T-helper 22 cell (primary cell): ENCODE data around the gene GGT6.

Source experiments
- DNase-seq: peaks from one replicate; pipeline ENCODE4 v3.0.0-alpha.2; 2020; ENCODE audit warnings: low read depth

Gene GGT6

DNA sequence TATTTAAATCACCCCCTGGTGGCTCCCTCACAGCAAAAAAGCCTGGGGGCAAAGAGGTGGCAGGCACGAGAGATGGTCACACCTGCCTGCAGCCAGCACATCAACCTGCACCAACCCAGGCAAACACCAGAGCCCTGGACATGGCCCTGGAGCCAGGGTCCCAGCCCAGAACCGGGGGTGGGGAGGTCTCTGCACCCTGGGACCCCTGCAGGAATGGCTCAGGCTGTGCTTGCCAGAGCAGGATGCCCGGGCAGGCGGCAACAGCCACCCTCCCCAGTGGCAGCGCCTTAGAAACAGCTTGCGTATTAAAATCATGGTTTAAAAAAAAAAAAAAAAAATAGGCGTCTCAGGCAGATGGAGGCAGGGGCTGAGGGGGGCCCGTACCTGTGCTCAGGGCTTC lies 21.4 kb downstream of the GGT6 start:
- DNase-seq: no peak

DNA sequence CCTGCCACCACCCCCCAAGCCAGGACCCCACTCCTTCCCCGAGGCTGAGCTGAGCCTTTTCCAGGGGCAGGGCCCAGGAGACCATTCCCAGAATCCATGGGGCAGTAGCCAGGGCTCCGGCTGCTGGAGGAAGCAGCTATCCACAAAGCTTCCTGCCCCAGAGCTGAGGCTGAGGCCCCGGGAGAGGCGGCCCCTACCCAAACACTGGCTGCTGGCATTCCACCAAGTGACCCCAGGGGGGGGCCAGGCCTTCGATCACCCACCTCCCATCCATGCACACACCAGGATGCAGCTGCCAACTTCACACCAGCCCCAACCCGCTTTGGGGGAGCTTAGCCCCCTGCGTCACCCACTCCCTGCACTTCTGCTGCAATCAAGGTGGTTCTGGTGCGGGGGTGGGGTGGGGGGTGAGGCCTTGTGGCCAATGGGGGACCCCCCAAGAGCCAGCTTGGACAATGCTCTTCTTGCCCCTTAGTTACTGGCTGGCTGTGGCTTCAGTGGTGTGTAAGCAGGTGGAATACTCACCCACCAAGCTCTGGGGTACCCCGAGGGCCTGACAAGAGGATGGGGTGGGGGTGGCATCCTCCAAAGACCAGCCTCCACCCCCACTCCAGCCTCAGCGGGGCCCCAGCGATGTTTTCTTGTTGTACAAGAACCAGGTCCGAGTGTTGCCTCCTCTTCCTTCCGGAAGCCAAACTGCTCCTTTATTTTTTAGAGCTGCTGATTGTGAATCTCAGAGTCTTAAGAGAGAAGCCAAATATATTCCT lies 22.0 kb downstream of the GGT6 start:
- DNase-seq: no peak

DNA sequence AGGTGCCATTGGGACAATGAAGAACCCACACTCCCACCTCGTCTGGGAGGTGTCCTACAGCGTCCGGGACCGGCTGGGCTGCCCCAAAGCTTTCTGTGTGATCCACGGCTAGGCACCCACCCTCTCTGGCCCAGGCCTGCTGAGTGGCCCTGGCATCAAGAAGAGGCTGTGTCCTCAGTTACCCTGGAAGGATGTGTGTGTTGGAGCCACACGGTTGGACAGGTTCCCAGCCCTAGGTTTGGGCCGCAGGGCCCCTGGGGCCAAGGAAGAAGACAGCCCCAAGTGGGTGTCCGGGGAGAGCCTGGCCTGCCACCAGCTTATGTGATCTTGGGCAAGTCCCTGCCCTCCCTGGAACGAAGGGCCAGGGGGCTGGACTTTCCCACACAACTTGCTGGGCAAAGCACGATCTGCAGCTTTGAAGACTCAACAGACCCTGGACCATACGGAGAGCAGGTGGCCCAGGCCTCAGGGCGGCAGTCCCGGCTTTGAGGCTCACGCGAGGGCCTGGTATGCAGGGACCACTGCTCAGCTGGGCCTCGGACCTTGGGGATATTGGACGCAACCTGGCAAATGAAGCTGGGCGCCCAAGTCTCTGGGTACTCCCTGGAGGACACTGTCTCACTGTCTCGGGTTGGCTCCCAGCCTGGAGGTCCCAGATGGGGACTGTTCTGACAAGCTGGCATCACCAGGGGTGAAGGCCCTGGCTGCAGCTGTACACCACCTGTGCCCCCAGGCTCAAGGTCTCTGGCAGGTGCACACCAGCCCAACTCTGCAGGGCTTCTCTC lies 22.7 kb downstream of the GGT6 start:
- no peak for DNase-seq

DNA sequence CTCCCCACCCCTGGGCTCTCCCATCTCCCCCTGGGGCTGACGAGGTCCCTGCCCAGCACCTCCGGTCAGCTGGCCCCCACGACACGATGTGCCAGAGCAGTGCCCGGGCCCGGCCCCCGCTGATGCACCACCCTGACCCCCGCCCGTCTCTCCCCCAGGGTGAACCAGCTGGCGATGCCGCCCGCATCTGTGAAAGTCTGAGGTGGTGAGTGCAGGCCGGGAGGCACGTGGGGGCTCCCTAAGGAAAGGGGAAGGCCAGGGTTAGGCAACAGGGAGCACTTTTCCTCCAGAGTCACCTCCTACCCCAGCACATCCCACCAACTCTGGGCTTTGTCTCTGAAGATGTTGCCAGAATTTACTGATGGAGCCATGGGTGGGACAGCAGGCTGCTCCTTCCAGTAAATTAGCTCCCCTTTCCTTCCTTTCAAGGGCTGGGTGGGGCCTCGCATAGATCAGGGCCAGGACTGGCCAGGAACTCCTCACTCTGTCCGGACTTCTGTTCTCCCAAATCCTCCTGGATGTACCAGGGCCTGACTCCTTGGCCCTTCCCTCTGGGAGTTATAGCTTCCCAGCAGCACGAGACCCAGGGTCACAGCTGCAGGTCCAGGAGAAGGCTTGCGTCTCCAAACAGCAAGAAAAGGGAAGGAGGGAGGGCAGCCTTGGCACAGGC lies 23.5 kb downstream of the GGT6 start:
- no peak for DNase-seq

DNA sequence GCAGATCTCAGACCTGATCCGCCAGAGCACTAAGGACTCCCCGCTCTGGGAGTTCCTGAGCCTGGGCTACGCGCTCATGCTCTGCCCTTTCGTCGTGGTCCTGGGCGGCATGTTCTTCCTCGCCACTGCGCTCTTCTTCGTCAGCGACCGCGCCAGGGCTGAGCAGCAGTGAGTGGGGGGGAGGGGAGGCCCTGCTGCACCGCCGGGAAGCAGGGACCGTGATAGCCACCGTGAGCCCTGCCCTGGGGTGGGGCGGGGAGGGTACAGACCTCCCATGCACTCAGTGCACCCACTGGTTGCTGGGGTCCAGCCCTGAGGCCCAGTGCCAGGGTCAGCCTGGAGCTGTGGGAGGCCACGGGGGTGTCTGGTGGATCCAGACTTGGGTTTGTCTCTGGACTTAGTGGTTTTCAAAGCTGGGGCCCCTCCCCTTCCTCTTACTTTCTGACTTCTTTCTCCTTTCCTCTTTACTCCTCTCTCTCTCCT lies 24.1 kb downstream of the GGT6 start:
- DNase-seq: no peak

DNA sequence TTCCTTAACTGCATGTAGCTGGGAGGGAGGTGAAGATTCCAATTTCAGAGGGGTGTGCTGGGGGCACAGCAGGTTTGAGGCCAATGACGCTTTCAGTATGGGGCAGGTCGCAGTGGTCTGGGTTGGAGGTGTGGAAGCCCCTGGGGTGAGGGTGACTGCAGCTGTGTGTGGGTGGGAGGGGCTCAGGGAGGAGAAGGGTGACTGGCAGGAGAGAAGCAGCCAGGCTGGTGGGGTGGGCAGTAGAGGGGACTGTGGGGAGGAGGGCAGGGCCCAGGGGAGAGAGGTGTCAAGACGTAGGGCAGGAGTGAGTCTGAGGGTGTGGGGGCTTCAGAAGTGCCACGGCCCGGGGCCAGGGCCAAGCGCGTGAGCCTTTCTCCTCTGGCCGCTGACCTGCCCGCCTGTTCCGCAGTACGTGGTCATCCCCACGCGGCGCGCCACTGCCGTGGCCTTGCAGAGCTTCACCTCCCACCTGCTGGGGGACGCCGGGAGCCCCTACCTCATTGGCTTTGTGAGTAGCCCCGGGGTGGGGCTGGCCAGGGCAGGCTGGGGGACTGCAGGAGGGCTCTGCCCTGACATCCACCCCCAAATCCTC lies 24.6 kb downstream of the GGT6 start:
- no peak for DNase-seq

DNA sequence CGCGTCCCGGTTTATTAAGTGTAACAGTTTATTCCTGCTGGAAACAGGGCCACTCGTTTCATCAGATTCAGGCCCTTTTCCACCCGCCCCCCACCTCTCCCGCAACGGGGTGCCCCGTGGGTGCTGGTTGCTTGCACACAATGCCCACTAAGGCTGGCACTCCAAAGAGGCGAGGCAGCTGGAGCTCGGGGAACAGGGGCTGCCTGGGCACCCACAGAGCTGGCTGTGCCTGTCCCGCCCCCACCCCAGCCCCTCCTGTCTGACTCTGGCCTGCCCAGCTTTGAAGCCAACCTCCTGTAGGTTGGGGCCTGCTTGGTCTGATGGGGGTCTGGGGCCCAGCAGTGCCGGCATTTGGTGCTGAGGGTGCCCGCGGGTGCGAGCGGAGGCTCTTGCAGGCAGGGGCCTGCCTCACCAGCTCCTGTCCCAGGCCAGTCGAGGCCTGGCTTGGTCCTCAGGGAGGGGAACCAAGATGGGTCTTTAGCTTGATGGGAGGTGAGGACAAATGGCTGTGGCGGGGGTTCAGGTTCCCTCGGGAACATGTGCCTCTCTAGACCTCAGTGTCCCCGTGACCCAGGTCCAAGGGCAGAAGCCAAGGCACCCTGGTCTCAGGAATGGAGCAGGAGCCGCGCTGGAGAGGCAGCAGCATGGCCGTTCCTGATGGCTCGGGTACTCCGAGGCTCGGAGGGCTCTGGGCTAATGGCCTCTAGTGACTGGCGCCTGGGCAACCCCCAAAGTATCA lies 25.3 kb downstream of the GGT6 start:
- DNase-seq: no peak

DNA sequence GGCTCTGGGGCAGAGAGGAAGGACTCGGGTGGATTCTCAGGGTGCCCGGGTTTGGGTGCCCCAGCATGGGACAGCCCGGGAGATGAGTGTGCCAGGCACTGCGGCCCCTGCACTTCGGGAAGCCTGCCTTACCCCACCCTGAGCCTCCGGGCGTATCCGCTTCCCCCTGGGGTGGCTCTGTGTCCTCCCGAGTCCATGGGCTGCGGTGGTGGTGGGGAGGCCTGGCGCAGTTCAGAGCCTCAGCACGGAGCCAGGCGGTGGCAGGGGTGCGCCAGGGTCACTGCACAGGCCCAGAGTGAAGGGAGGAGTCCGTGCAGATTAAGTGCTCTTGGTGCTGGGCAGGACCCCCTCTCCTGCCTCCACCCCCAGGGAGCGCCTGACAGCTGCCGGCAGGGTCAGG lies 25.9 kb downstream of the GGT6 start:
- no peak for DNase-seq

DNA sequence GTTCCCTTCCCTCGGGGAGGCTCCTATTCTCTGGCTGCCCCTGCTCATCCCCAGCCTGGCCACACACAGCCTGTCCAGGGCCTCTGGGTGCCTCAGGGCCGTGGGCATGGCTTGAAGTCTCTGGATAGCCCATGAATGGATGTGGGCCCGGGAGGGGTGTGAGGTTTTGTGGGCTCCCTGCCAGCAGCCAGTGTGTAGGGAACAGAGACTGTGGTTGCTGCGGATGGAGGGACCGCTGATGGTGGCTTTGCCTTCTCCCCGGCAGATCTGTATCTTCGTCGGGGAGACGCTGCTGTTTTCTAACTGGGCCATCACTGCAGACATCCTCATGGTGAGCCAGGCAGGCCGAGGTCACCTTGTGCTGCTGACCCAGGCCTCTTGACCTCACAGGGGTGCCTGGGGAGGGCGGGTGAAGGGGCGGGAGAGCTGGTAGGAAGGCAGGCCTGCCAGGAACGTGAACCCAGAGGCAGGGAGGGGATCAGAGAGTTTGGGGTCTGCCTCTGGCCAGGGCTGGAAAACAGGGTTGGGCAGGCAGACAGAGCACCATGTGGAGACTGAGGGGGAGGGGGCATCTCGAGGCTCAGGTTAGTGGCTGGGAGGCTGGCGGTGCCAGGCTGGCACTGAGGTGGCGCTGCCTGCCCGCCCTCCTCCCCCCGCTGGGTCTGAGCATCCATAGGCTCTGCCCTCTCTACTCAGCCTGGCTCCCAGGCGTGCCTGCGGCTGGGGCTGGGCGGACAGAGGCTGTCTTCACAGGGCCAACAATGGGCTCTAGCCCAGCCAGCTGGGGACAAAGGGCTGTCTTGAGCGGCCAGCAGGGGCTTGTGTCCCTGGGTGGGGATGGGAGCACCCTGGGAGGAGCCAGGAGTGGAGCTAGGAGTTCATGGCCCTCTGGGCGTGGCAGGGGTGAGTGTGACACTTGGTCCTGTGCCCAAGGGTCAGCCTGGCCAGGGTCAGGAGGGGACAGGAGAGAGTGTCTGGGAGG lies 26.6 kb downstream of the GGT6 start:
- DNase-seq: no peak

DNA sequence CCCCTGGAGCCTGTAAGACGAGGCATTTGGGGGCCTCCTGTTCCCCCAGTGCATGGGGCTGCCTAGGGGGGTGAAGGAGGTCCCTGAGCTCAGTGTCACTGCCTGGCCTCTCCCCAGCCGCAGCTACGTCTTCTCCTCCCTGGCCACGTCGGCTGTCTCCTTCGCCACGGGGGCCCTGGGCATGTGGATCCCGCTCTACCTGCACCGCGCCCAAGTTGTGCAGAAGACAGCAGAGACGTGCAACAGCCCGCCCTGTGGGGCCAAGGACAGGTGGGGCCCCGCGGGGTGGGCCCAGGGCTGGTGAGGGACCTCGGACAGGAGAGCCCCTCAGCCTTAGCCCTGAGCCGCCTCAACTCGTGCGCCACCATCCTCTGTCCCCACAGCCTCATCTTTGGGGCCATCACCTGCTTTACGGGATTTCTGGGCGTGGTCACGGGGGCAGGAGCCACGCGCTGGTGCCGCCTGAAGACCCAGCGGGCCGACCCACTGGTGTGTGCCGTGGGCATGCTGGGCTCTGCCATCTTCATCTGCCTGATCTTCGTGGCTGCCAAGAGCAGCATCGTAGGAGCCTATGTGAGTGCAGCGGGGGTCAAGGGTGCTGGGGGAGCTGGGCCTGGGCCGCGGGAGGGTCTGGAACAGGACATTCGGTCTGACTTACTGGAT lies 27.4 kb downstream of the GGT6 start:
- DNase-seq: no peak

DNA sequence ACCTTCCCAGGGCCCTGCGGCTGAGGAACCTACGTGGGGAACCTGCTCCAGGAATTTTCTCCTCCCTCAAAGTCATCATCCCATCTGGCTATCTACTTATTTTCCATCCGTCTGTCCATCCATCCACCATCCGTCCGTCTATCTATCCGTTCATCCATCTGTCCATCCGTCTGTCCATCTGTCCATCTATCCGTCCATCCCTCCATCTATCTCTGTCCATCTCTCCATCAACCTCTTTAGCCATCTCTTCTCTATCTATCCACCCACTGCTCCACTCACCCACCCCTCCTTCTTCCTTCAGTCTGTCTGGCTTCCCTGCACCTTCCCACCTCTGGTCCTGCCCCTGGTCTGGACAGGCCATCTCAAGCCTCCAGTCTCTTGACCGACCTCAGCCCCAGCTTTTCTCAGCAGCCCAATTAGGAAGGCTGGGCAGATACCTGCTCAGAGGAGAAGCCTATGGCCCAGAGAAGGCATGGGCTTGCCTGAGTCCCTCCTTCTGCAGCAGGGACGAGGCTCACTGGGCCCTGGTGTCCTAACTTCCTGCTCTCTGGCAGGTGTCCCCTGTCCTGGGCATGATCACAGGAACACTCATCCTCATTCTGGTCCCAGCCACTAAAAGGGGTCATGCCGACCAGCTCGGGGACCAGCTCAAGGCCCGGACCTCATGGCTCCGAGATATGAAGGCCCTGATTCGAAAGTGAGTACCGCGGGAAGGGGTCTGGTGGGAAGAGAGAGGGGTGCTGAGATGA lies 28.2 kb downstream of the GGT6 start:
- DNase-seq: no peak

DNA sequence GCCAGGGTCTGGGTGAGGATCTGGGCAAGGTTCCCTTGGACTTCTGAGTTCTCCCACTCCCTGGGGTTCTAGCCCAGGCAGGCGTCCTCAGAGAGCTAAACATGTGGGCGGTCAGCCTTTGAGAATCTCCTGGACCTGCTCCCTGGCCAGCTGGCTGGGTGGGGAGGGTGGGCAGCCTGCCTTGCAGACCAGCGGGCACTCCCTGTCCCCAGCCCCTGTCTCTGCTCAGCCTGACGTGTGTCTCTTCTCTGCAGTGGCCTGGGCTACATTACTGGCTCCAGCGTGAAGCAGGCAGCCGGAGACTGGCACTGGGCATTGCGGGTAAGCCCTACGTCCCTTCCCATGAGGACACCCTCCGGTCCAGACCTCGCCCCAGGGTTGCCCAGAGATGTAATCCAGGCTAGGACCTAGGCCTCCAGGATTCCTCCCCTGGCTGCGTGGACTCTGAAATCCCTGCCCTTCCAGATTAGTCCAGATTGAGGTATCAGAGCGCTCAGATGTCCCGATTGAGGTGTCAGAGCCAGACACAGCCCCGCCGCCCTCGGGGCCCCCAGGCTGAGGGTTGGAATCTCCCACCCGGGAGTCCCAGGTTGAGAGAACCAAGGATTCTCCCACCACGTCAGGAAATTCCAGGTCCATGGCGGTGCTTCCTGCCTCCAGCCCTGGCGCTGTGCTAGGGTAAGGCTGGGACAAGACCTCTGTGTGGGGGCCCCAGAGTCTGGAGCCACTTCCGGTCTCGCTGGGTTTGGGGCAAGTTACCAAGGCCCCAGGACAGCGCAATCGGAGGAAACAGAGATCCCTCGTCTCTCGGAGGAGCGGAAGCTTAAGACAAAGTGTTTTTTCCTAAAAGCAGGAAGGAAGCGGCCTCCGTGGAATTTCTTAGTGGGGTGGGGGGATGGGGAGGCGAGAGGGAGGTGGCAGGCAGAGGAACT lies 29.3 kb downstream of the GGT6 start:
- DNase-seq: no peak

DNA sequence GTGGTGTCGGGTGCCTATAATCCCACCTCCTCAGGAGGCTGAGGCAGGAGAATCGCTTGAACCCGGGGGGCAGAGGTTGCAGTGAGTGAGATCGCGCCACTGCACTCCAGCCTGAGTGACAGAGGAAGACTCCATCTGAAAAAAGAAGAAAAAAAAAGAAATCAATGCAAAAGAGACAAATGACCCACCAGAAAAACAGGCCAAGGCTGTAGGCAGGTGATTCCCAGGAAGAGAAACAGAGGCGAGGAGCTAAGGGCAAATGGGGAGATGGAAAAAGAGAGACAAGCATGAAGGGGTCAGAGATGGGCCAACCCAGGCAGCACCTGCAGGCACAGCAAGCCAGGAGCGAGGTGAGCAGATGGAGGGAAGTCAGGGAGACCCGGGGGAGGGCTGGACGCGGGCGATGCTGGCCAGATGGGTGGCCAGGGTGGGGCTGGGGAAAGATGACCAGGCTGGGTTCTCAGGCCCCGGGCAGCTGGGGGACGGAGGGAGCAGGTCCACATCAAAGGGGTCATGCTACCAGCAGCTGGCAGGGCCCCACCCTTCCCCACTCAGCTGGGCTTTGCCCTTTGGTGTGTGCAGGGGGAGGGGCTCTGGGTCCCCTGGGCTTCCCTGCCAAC lies 30.7 kb downstream of the GGT6 start:
- no peak for DNase-seq

DNA sequence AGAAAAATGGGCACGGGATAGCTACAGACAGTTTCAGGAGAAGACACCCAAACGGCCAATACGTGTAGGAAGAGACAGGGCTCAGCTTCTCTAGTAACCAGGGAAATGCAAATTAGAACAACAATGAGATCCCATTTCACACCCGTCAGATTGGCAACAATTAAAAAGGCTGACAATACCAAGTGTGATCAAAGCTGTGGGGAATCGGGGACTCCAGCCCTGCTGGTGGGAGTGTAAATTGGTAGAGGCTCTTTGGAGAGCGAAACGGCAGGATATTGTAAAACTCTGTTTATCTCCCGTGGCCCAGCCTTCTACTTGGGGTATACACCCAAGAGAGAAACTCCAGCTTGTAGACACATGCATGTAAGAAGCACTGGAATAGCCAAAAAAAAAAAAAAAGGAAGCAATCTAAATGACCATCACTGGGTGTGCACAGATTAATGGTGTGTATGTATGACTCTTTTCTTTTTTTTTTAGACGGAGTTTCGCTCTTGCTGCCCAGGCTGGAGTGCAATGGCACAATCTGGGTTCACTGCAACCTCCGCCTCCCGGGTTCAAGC lies 32.7 kb downstream of the GGT6 start:
- DNase-seq: no peak

DNA sequence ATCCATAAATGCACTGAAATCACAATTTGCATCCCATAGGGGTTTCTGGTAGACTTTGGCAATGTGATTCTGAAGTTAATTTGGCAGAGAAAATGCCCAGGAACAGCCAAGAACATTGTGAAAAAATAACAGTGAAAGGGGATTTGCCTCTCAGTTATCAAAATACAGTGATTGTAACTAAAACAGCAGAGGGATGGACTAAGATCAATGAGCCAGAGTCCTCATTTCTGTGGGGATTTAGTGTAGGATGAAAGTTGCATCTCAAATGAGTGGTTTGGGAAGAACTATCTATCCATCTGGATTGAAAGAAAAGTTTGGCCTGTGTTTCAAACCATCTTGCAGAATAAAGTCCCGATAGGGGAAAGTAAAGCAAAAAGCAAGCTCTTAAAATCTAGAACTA lies 33.2 kb downstream of the GGT6 start:
- no peak for DNase-seq

DNA sequence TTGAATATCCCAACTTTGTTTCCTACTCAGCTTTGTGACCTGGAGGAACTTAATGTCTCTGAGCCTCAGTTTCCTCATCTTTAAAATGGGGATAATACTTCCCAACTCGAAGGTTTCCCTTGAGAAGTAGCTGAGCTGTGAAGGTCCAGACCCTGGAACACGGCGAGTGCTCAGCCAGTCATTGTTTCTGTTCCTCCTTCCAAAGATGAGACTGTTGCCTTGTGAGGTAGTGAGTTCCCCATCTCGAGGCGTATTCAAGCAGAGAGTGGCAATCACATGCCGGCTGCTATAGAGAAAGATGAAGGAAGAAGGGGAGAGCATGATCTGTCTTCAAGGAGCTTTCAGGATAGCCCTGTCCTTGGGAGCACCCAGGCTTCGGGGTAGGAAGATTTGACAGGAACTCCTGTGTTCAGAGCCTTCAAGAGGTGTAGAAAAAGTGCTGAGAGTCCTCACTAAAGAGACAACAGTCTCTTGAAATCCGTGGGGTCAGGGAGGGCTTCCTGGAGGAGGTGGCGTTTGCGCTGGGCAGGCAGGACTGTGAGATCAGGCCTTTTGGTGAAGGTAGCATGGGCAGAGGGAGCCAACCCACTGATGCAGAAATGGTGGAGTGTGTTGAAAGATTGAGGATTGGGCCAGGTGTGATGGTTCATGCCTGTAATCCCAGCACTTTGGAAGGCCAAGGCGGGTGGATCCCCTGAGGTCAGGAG lies 34.5 kb downstream of the GGT6 start:
- DNase-seq: no peak

DNA sequence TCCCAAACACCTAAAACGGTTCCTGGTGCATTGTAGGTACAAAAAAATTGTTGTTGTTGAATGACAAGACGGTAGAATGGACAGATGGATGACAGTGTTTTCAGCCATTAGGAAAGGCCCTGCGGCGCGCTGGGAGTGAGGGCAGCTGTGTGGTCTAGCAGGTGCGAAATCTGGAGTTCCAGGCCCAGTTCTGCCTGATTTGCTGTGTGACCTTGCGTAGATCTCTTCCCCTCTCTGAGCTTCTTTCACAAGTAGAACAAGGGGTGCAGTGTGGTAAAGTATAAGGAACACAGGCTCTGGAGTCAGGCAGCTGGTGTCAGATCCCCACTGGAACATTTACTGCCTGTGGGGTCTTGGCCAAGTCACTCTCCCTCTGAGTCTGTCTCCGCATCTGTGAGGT lies 36.4 kb downstream of the GGT6 start:
- DNase-seq: no peak
